HG03432 (cell line): ENCODE data around the gene MMS22L.
"Not testable (repeated sequence)": the region's sequence is repeated elsewhere in the genome, so short reads cannot be mapped to it uniquely, and the experiment has no call there.

Experiments
- ATAC-seq: cut with Tn5 transposase; IDR thresholded peaks from one replicate; pipeline ENCODE4 v1.9.1; 2021; ENCODE audit warnings: mild to moderate bottlenecking, moderate library complexity; ENCODE audit not compliant: unreplicated experiment

The MMS22L gene

DNA sequence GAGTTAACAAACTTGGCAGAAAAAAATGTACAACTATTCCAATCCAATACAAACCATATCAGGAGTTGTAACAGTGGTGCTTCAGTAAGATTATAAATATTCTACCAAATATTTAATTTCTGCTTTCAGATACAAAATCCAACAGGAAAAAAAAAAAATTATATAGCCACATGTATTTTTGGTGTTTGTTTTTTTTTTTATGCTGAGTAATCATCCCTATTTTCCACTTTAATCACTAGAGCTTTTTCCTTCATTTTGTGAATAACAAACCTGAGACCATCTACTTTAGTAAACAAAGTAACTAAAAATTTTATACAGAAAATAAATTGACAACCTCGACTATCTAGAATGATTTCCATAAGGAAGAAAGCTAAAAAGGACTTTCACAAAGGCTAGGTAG is 36.2 kb downstream of the MMS22L start:
- ATAC-seq = no peak

DNA sequence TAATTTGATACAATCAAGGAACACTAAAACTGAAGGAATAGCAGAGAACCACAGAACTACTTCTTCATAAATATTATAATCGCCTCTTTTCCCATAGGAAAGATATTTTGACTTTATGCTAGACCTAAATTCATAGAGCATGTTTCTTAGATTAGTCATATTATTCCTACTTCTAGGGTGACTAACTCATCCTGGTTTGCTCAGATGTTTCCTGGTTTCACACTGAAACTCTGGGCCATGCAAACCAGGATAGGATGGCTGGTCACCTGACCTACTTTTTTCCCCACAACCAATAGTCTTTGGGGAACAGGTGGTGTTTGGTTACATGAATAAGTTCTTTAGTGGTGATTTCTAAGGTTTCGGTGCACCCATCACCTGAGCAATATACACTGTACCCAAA is 42.8 kb downstream of the MMS22L start:
- ATAC-seq = no peak

DNA sequence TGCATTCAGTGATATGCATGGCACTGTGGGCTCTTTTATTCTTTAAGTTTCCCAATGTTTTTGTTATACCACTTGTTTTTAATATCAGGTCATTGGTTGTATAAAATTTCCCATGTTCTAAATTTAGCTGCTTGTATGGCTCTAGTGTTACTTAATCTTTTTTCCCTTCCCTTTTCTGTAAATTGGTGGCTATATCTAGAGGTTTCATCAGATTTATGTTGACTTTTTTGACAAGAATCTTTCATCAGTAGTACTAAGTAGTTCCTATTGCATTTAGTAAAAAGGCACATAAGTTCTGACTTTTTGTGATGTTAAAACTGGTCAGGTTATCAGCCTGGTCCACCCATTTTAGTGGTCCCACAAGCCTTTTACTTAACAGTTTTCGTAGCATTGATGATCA is 51.1 kb downstream of the MMS22L start:
- ATAC-seq = no peak

DNA sequence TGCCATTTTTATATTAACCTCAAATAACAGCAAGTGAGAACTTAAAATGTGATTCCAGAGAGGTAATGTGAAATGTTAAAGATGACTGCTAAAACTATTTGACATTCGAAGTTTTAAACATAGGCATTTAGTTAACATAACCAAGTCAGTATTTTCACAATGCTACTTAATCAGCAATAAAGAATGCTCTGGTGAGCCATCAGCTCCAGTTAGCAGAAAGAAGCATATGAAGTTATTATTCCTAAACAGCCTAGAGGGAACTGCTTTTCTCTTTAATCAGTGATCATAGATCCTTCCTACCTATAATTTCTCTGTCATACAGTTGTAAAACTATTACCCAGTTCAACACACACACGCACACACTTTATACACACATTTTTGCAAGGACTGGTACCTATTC is 60.1 kb downstream of the MMS22L start:
- ATAC-seq = no peak

DNA sequence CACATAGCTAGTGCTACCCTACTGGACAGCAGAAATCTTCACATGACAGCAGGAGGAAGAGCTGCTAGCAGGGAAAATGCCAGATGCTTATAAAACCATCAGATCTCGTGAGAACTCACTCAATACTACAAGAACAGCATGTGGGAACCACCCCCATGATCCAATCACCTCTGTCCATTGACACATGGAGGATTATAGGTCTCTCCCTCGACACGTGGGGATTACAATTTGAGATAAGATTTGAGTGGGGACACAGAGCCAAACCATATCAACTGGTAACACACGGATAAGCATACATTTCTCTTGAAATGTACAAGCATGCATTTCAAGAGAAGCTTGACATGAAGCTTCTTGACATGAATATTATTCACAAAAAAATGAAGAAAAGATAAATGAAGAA is 64.1 kb downstream of the MMS22L start:
- no peak for ATAC-seq

DNA sequence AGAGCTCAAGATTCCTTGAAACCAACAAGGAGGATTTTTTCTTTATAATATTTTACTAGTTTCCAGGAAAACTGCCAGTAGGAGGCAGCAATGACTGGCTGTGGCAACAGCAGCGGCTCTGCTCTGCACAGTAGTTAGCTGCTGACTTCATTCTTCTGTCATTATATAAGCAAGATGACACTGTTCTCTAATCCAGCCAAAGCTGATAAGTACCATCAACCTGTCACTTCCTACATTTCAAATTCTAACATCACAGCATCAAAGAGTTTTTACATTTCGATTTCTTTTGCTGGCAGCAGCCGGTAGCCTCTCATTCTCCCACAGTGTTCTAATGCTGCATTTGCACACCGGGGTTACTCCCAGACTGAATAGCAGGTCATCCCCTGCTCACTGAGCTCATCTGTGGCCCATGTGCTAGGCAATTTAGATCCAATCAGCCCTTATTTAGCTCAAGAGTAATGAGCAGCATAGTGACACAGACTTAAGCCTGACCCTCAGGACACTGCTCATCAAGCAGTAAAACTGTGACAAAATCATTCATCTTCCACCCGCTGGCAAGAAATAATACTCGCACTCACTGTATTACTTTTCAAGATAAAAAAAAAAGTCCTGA is 67.8 kb downstream of the MMS22L start:
- no peak for ATAC-seq

DNA sequence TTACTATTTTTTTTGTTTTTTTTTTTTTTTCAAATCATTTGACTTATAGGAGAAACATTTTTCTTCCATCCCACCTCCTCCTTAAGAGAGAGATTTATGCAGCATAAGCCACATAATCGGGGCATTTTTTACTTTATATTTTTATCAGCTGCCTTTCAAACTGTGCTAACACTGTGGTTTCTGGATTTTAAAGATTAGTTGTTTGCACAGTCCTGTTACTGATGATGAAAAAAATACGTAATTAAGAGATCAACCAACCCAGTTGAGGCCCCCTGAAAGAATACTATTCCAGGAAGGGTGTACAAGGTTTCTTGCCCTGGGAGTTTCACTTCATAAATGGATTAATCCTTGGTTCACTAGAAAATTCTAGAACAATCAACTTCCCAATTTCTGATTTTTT is 68.3 kb downstream of the MMS22L start:
- ATAC-seq = no peak

DNA sequence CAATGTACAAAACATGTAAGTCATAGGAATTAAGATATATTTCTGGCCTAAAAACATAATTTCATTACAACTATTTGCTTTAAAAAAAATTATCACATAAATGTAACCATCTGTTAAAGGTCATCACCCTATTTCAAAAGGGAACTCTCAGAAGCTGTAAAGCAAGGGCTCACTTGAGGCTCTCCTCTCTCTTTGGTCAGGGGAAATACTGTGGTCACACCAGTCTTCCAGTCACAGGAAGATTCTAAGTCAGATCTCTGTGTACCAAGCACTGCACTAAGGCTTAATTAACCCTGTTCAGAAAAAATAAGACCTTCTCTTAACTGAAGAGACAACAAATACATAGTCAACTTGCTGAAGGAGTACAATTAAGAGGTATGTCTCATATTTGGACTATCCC is 75.6 kb downstream of the MMS22L start:
- ATAC-seq = no peak

DNA sequence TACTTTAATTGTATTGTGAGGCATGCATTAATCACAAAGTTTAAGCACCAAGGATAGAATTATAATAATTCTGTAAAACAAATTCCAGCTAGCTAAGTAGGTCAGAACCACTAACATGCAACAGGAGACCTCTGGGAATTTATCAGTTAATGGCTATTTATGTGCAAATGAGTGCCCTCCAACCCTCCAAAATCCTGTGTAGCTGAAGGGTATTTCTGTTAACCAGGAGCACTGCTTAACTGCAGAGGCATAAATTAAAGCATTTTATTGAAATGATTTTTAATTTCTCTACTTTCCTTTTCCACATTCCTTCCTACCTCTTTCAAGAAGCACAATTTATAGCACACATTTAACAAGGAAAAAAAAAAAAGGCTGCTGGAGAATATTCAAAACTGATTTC is 77.0 kb downstream of the MMS22L start:
- no peak for ATAC-seq

DNA sequence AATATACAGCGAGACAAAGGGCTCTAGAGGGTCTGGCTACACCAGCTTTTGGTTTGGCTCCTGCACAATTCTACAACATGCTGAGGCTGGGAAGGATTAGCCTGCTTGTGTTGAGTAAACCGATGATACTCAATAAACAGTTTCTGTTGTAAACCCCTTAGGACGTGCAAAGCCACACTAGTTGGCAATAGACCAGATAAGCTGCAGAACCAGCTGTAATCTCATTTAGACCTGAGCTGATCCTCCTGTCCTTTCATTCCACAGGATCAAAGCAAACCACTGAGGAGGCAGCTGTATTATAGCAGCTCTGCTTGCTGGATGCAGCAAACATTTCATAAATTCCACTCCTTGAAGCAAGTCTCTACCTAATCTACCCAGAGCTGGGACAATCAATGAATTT is 79.7 kb downstream of the MMS22L start:
- ATAC-seq = no peak

DNA sequence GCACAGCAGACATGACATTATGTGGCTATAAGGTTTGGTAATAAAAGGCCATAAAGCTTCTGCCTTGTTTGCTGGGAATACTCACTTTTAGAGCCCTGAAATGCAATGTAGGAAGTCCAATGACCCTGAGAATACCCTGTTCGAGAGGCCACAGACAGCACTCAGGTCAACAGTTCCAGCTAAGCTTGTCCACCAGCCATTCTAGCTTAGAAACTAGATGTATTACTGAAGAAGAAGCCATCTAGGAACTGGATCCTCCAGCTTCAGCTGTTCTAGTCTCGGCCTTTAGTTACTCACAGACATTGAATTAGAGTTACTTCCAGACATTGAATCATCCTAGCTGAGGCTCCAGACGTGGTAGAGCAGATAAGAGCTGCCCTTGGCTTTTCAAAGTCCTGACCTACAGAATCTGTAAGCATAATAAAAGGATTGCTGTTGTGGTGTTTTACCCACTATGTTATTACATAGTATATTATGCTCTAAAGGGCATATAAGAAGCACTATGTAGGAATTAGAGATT is 84.9 kb downstream of the MMS22L start:
- ATAC-seq = no peak

DNA sequence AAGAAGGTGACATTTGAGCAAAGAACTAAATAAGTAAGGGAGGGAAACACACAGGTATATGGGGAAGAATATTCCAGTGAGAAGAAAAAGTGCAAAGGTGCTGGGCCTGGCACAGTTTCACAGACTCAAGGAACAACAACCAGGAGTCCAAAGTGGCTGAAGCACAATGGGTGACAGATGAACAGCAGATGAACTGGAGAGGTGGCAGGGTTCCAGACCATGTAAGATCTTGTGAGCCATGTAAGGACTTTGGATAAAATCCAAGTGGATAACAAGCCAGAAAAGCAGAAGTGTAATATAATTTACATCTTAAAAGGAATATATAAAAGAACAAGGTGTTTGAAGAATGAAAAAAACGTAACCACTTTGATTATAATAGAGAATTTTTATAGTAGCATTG is 87.9 kb downstream of the MMS22L start:
- no peak for ATAC-seq

DNA sequence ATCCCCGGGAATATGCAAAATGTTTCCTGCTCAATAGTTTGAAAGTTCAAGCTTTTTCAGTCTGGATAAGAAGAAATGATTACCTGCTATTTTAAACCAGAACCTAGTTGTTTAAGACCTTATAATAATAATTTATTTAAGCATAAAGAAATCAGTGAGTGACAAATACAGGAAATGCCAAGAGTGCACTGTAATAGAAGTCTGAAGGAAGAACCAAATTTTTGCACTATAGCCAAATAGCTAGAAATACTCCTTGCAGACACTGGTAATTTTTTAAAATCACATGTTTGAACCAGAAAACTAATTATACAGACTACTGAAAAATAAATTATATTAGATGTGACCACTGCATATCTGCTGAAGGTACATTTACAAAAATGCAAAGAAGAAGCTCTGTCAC is 93.2 kb downstream of the MMS22L start:
- no peak for ATAC-seq

DNA sequence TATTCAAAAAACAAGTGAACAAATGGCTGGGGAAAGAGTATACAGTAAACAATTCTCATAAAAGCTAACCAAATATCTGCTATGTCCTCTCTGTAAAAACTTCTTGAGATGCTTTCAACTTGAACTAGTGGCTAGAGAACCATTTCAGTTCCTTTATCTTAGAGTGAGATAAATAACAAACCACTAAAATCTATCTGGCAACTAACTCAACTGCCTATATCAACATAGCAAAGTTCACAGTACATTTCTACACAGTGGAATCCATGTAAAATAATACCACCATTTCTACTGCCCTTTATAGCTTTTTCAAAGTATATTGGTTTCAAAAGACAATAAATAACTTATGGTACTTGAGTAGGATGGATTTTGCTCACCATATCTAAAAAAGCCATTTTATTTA is 95.1 kb downstream of the MMS22L start:
- ATAC-seq = no peak

DNA sequence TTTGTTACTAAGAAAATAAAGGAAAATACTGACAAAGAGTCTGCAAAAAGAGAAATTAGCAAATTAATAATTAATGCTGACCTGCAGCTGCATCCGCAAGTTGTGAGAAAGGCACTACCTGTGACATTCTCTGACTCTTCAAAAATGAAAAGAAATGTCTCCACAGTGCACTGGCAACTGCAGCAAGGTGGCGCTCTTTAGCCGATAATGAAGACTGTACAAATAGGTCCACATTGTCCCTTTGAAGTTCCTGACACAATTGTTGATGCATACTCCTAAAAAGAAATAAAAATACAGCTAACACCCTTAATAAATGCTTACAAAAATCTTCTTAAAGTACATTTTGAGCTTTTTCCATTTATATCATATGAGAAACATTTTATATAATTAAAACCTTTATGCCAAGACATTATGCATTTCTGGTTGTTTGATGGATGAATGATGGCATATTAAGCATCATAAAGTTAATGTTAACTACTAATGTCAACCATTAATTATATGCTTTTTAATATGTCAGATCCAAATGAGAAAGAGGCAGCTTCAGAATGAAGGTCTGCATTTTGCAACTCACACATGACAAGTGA is 96.5 kb downstream of the MMS22L start:
- peak; percentile 93 for ATAC-seq

DNA sequence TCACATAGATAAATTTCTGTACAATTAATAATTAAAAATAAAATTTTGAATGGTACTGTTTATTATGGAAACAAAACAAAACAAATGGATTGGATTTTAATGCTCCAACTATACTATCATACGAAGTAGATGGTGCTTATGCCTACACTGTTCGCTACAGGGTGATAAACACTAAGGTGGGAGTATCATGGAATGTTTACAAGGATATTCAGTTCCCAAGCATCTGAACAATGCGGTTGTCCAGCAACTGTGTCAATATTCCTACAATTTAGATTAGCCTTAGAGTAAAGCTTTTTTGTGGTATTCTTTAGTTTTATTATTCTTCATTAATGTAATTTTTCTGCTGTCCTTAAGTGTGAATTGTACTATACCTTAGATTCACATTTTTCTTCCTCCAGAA is 105.1 kb downstream of the MMS22L start:
- ATAC-seq = no peak

DNA sequence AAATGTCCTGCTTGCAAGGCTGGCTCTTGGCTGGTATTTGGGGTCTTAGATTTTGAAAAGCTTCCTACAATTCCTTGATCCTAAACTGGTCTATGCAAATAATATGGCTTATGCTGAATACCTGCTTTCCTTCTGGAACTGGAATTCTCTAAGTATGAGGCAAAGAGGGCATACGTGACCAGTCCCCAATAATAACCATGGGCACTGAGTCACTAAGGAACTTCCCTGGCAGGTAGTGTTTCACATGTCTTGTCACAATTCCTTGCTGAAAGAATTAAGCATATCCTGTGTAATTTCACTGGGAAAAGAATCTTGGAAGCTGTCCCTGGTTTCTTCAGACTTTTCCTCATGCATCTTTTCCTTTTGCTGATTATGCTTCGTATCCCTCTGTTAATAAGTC is 106.5 kb downstream of the MMS22L start:
- no peak for ATAC-seq

DNA sequence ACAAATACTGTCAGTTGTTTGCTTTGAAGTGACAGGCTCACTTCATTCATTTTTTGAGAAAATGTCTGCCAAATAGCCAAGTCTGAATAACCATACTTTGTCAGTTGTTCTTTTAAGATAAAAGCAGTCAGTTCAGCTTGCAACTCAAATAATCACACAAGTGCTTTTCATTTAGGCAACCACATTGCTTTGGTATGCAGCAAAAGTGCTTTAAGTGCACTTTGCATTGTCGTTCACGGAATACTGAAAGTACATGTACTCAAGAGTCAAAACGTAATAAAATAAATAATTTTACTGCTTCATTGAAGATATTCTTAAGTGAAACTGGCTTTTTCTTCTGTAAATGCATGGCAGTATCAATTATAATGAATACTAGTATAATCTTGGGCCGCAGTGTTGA is 107.2 kb downstream of the MMS22L start:
- ATAC-seq = no peak

DNA sequence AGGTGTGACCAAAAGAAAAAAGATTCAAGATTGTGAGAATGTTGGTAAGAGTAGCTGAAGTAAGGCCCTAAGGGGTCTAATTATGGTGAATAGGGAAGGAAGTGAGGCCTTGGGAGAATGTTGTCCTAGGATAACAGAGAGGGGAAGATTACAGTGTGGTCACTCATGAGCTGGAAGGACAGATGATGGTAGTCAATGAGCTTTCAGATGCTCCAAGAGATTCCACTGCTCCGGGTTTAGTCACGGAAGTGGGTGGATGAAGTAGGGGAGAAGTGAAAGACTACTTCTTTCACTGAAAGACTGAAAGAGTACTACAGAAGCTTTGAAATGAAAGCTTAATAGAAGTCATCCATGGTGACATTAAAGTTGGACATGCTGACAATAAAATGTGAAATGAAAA is 108.5 kb downstream of the MMS22L start:
- ATAC-seq = no peak

DNA sequence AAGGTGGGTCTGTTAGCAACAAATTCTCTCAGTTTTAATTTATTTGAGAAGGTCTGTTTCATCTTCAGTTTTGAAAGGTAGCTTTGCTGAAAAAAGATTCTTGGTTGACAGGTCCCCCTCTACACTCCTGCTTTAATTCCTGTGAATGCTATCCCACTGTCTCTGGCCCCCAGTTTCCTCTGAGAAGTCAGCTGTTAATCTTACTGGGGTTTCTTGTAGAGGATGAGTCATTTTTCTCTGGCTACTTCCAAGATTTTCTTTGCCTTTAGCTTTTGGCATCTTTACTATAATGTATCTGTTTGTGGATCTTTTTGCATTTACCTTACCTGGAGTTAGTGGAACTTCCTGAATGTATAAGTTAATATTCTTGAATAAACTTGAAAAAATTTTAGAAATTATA is 122.7 kb downstream of the MMS22L start:
- ATAC-seq = no peak

DNA sequence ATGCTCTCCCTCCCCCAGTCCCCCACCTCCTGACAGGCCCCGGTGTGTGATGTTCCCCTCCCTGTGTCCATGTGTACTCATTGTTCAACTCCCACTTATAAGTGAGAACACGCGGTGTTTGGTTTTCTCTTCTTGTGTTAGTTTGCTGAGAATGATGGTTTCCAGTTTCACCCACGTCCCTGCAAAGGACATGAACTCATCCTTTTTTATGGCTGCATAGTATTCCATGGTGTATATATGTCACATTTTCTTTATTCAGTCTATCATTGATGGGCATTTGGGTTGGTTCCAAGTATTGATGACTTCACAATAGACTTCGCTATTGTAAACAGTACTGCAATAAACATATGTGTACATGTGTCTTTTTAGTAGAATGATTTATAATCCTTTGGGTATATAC is 127.6 kb downstream of the MMS22L start:
- ATAC-seq = not testable (repeated sequence)

DNA sequence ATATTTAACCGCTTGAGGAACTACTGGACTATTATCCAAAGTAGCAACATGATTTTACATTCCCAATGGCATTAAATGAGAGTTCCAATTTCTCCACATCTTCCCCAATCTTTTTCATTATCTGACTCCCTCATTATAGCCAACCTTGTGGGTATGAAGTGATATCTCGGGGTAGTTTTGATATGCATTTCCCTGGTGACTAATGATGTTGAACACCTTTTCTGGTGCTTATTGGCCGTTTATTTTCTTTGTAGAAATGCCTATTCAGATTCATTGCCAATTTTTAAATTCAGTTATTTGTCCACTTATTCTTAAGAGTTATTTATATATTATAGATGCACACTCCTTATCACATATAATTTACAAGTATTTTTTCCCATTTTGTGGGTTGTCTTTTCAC is 129.0 kb downstream of the MMS22L start:
- no peak for ATAC-seq

DNA sequence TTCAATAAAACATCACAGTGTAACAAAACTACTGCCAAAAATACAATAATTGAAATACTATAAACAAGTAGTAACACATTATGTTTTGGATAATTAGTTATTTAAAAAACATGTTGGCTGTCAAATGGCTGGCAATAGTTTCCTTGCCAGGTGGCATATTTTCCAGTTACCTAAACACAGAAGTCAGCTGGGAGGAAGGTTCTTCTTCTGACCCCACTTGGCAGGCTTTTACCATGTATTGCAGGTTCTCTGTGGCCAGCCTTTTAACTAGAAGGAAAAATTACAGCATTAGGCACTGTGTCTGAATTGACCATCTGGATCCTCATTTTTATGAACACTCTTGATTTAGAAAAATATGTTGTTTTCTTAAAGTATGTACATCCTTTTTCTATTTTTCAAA is 131.4 kb downstream of the MMS22L start:
- ATAC-seq = no peak
